NCI-H526 (cell line): ENCODE measurements around the gene COL11A2.

Experiments used
- DNase-seq, 2 experiments: peaks; one replicate each; lab custom pipeline; 2025; lab: John Stamatoyannopoulos, UW

The COL11A2 gene

DNA sequence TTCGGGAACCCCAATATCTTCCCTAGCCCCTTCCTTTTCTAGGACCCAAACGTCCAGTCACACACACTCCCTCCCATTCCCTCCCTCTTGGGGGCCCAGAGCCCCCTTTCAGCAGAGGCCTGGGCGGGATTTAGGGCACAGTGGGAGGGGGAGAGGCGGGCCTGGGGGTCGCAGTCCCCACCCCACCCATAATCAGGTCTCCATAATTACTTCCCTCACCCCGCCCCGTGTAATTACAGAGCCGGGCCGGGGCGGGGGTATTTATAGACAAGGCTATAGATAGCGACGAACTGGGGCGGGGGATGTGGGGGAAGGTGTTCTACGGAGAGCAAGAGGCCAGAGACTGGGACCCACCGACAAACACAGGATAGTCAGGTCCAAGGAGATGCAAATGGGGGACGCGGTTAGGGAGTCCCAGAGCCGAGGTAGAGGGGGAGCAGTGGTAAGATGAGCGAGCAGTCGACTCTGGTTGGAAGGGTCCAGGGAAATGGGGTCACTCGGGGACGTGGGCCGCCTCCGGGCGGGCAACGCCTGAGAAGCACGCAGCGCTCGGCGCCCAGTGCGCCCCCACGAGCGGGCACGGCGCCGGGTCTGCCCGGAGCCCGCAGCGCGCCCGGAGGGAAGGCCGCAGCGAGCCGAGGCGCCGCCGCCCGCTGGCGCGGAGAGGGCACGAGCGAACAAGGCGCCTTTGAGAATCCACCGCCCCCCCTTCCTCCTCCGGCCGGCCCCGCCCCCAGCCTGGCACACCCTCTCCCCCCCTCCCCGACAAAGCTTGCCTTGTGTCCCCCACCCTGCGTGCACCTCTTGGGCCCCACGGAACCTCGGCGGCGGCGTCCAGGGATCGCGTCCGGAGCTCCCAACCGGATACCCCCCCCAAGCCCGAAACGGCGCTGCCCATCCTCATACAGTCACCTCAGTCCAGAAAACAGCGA, 670 bp upstream of the COL11A2 start:
- peak; percentile 33 to 61 for DNase-seq

DNA sequence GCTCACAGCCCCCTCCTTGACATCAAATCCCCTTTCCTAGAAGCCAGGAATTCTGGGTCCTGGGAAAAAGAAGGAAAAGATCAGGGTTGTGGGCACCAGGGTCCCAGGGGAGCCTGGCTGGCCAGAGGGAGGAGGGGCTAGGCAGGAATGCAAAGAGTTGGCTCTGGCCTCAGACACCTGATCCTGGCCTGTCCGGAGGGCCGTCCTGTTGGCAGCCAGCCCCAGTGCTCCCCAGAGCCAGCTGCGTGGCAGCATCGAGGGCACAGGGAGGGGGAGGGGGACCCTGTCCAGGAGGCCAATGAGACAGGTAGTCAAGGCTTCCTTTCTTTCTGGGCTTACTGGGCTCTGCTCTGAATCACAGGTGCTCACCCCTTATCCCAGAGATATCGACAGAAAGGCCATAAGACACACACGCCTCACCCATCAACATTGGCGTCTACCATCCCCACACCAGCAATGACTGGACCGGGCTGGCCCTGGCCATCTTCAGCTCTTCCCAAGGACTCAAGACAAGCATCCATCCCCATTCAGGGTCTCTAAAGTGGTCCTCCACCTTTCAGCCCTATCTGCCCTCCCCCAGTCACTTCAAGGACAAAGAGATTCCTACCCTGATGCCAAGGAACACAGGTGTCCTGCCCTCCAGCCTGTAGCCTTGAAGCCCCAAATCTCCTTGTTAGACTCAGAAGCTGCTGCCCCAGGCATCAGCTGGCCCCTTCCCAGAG, 723 bp downstream of the COL11A2 start:
- no peak for DNase-seq

DNA sequence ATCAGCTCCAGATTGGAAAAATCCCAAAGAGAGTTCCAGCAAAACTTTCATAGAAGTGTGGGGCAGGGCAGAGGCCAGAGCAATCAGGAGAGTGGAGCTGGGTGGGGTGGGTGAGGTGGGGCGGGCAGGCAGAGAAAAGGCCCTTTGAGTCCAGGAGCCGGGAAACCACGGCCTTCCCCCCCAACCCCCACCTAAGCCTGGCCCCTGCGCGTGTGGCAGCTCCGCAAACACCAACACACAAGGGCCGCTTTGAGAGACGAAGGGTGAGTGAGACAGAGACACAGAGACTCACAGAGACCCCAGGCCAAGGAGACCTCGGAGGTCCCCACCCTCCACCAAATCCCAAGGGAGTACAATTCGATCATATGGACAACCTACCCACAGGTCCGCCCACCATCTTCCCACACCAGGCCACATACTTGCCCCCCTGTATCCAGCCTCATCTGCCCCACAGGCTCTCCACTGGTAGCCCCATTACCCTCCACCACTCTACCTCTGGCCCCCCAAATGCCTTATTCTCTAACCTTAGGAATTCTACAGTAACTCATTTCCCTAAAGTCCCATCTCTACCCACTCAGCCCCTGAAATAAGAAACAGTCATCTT, 1.7 kb downstream of the COL11A2 start:
- no peak for DNase-seq

DNA sequence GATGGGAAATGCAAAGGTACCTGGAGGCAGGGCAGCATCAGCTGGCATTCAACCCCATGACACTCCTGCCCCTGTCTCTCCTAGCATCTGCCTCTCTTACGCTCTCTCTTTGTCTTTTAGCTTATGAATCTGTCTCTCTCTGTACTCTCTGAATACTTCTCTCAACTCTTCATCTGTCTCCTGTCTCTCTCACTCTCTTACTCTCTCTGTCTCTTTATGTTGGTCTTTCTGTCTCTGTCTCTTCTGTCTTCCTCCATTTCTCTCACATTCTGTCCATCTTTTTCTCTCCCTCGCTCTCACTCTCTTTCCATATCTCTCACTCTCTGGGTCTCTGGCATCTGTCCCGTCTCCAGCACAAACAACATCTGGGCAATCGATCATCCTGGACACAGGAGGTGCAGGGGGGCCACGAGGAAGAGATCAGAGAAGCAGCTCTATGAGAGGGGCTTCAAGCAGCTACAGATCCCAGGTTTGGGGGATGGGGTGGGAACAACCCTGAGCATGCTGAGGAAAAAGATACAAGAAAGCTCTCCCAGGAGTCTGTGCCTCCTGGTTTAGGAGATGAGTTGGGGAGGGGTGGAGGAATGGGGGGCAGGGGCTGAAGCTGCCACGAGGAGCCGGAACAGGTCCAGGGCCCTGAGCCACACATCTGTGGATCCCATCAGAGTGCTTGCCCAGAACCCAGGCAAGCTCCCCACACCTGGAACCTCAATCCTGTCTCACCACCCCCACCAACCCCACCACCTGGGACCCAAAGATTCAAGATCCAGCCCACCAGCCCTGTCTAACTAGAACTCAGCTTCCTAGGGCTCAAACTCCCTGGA, 2.4 kb downstream of the COL11A2 start:
- no peak for DNase-seq

DNA sequence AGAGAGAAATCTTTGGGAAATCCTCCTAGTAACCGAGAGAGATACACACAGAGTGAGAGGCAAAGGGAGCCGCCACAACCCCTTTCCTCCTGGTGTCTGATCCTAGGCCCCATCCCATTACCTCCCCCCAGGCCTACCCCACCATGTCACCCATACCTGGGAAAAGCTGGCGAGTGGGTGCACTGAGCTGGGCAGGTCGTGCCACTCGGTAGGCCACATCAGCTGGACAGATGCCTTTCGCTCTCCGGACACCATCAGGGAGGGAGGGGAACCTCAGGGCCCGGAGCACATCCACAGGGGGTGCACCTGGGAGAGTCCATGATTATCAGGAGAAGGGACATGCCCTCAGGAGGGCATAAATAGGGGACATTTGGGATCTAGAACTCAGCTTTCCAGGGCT, 3.1 kb downstream of the COL11A2 start:
- DNase-seq, result no peak

DNA sequence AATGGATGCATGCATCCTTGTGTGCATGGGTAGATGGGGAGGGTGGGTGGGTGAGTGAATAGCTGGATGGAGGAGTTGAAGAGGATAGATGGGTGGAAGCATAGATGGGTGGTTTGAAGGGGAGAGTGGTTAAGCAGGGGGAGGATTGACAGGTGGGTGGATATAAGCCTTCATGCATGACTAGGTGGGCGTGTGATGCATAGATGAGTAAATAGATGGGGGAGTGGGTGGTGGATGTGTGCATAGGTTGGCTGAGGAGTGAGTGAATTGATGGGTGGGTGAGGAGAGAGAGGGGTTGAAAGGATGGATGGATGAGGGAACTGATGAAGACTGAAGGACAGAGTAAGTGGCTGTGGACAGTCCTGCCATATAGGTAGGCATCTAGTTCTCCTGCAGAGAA, 4.5 kb downstream of the COL11A2 start:
- DNase-seq, result no peak

DNA sequence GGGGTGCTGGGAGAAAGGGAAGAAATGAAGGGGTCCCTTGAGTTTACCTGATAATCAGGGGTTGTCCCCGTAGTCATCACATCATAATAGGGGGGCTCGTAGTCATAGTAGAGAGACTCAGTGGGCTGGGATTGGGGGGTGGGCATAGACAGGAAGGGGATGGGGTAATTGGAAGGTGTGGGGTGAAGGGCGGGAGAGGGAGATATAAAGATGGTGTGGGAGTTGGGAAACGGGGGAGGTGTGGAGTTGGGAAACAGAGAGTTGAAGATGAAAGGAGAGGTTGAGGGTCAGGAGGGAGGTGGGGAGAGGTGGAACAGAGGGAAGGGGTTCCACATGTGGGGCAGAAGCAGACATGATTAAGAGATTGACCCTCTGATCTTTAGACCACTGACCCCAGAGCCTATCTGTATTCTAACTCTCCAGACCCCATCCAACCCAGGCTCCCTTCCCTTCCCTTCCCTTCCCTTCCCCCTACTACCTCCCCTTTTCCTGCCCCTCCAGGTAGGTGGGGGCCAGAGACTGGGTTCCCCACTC, 6.5 kb downstream of the COL11A2 start:
- no peak for DNase-seq

DNA sequence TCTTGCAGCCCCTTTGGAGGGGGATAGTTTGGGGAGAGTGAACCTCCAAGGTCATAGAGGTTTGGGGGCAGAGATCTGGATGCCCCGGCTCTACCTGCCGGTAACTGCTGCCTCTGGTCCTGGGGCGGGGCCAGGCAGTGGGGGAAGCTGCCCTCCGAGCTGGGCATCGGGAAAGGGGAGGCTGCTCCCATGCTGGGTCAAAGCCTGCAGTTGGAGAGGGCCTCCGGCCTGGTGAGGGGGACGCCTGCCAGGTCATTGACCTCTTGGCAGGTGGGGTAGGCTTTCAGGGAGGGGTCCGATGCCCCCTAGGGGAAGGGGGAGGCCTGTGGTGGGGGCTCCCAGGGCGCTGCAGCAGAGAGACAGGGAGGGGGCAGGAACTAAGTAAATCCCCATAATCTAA, 7.1 kb downstream of the COL11A2 start:
- no peak for DNase-seq

DNA sequence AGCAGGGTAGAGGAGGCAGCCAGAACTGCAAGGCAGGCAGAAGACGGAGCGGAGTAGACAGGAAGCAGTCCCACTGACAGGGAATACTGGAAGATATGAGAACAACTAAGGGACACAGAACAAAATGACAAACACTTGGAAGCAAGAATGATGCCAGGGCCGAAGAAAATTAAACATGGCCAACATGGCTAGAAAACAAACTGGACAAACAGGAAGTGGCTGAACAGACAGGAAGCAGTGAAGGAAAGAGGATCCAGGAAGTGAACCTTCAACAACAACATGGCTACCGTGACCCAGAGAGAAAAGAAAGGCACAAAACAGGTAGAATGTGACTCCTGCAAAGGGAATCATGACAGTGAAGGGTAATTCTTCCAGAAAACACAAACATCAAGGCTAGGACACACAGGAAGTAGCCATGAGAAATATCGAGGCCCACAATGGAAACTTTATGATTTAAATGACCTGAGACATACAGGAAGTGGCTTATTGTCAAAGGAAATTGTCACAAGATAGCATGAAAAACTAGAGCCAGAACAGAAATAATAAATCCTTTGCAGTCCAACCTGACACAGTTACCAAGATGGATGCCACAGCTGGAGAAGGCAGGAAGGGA, 9.1 kb downstream of the COL11A2 start:
- no peak for DNase-seq

DNA sequence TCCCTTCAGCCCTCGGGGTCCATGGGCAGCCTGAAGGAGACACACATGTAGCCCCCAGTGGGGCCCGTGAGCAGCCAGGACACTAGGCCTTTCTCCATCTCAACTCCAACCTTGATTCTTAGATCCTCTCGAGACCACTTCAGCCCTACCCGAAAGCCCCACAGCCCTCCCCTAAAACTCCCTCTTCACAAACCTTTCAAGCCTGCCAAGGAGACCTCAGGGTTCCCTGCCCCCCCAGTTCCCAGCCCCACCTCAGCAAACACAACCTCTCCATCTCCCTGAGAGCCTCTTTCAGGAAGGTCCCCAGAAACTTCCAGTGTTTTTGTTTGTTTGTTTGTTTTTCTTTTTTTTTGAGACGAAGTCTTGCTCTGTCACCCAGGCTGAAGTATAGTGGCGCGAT, 11.1 kb downstream of the COL11A2 start:
- DNase-seq, result no peak

DNA sequence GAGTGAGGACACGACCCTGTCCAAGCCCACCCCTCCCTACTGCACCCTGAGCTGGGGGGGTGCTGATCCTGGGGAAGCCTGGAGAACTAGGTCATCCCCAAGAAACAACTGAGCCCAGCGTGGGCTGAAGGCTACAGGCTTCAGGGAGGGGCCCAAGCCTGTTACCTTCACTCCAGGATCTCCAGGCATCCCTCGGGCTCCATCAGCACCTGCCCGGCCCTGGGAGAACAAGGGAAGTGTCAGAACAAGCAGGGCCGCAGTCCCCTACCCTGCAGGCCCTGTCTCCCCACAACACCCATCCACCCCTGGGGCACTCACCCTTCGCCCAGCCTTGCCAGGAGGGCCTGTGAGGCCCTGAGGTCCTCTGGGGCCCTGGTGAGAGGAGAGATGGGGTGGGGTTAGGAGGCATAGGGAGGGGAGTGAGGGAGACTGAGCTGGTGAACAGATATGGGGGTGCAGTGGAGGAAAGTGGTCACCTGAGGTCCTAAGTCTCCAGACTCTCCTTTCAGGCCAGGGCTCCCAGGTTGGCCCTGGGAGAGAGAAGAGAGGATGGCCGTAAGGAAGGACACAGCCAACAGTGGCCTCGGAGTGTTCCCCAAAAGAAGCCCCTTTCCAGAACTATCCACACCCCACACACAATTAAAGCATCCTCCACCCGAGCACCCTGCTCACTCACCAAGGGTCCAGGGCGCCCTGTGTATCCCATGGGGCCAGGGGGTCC, 13.4 kb downstream of the COL11A2 start:
- DNase-seq, result no peak

DNA sequence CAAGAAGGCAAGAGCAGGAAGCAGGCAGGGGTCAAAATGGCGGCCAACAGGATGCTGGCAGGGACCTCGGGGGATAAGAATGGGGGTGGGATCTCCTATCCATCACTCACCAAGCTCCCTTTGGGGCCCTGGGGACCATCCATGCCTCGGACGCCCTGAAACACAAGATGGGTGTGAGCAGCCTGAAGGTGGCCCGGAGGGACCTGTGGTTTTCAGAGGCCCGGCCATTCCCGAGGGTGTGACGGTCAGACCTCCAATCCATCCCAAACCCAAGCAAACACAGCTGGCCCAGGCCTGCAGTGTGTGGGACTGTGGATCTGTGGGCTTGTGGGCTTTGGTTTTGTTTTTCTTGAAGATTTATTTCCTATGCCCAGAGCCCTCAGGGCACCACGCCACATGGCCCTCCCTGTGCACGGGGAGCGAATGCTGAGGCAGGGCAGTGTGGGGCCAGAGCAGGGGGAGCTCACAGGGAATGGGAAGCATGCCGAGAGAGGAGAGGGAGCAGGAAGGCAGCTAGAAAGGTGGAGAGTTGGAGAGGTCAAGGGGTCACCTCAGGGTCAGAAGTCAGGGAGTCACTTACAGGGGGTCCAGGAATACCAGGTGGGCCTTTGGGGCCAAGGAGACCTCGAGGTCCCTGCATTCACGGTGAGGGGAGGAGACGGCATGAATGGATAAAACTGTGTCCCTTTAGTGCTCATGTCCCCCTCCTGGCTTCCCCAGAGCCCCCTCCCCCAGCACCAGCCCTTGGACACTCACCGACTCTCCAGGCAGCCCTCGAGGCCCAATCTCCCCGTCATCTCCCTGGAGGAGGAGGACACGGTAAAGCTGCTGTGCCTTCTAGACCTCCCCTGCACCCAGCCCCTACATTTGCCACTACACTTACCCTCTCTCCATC, 14.5 kb downstream of the COL11A2 start:
- DNase-seq, result no peak

DNA sequence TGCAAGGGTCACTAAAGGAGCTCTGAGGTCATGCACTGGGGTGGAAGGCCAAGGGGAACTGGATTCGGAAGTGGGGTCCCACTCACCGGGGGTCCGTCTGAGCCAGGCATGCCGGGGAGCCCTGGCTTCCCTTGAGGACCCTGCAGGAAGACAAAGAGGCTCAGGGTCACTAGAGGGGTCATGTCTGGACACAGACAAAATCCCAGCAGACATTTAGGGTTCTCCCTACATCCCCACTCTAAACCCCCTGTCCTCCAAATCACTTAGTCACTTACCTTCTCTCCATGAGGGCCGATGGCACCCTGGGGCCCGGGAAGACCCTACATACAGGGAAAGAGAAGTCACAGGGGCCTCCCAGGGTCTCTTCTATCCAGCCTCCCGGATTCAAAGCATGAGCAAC, 15.4 kb downstream of the COL11A2 start:
- DNase-seq, result no peak

DNA sequence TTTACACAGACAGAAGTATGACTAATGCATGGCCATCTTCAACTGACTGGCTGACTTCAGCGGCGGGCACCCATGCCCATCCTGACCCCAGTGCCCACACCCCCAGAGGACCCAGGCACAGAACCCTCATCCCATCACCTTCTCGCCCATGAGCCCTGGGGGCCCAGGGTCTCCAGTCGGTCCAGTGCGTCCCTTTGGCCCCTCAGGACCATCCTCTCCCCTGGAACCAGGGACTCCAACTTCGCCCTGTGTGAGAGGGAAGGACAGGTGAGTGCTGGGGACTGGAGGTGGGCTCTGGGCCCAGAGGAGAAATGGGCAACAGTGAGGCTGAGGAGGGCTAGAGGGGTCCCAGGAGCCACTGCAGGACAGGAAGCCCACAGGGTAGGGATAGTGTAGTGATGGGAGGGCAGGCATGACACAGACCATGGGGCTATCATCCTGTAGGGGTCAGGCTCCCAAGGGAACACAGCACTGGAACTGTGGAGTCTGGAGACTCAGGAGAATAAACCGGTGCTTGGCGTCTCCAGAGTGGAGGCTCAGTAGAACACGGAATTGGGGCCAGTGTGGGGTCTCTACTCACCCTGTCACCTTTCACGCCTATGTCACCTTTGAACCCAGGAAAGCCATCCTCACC, 16.7 kb downstream of the COL11A2 start:
- DNase-seq, result peak in 1 of 2 experiments; percentile 27

DNA sequence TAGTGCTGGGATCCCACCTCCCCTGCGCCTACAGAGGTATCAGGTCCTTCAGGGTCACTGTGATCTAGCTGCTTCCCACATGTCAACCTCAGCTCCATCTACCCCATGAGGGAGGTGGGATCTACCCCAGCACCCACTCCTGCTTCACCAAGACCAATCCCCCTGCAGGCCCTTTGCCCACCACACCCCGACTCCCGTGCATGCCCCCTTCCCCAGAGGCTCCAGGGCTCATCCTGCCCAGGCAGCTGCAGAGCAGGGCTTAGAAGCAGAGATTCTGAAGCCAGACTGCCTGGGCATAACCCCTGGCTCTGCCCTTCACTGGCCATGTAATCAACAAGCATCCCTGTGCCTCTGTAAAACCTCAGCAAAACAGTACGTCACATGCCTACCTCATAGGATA, 17.5 kb downstream of the COL11A2 start:
- DNase-seq, result no peak

DNA sequence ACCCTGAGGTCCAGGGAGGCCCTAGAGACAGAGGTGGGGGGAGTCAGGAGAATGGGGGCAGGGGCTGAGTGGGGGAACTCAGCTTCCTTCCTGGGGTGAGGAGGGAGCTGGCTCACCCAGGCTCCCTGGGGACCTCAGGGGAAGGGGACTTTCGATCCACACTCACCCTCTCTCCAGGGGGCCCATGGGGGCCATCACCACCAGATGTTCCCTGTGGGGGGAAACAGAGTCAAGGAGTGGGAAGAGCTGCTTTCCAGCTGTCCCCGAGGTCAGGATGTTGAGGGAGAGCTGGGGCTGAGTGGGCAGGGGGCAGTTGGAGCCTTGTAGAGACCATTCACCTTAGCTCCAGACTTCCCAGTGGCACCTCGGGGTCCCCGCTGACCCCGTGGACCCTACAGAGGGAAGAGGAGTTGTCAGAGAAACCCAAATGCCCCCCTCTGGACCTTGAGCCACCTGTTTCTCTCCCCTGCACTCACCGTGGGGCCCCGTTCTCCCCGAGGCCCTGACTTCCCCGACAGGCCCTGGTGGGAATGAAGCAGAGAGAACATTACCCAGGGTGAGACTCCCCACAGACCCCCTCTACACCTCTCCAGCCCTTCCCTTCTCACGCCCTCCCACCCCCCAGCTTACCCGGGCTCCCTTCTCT, 18.6 kb downstream of the COL11A2 start:
- DNase-seq, result no peak

DNA sequence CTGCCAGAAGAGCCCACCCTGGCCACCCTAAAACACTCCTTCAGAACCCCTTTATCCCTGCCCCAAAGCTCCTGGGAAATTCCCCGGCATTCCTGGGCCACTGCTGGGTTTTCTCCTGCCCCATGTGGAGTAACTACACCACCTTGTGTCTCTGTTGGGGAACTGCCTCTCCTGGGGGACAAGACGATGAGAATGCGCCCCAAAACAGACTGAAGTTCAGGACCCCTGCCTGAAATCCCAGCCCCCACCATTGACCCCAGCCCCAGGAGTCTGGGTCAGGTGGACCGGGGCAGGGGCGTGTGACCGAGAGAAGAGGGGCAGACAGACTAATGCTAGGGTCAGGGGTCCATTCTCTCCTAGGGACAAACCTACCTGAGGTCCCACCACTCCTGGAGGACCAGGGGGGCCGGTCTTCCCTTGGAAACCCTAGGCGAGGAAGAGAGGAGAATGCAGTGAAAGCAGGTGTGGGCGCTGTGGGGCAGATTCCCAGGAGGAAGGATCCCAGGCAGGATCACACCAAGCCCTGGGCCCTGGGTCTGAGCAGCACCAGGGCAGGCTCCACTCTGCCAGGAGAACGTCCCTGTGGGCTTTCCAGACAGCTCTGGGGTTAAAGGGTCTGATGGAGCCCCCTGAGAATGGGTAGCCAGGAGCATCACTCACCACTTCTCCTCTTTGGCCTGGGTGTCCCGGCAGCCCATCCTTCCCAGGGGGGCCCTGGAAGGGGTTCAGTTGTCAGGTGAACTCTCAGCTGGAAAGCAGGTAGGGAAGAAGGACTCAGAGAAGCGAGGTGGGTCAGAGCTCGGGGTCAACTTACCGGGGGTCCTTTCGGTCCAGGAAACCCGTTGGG, 19.4 kb downstream of the COL11A2 start:
- DNase-seq, result peak in 1 of 2 experiments; percentile 50
